Muscle of arm (tissue), 12 donors: Measurements from ENCODE around the gene PLA2G4A. TPM values are rescaled to one million over a fixed set of nuclear protein-coding genes. Genes with fewer than 3 reads are reported as not detected.

Experiments used
- DNase-seq: peaks from one replicate; pipeline ENCODE4 v3.0.0-alpha.2; 2013
- polyA plus RNA-seq, 12 donors: library from polyadenylated mRNA; unstranded; fragments of 120-200 nt; gene quantifications; one replicate each; pipeline ENCODE4 v1.2.1, GENCODE V29; 2013; ENCODE audit not compliant: insufficient read length in 12 of 12

PLA2G4A gene
- polyA plus RNA-seq, 12 donors: 2.7 to 12.3 (median 4.8) TPM; not detected in 1

GRCh38 chr1:187013582-187014200, 184.9 kb downstream of the PLA2G4A start:
- no peak for DNase-seq

- no peak for DNase-seq
These were observed 189.5 kb downstream of the PLA2G4A start for GRCh38 chr1:187018291-187018690.

GRCh38 chr1:187027253-187027652, 198.5 kb downstream of the PLA2G4A start:
- no peak for DNase-seq

GRCh38 chr1:187032316-187032981, 203.7 kb downstream of the PLA2G4A start:
- no peak for DNase-seq

- DNase-seq: no peak
These were observed 204.4 kb downstream of the PLA2G4A start for GRCh38 chr1:187032982-187033692.

GRCh38 chr1:187033693-187034390, 205.1 kb downstream of the PLA2G4A start:
- DNase-seq: no peak

- no peak for DNase-seq
These were observed 205.8 kb downstream of the PLA2G4A start for GRCh38 chr1:187034501-187034900.

- no peak for DNase-seq
These were observed 209.3 kb downstream of the PLA2G4A start for GRCh38 chr1:187037973-187038553.

Other genes with a start within 250 kb of the PLA2G4A start
- 10 to 100 TPM in 1 of 12 donors, 1 to 10 TPM in 9, under 1 TPM in 1, not detected in 1; 0.80 to 19.8 (median 3.1) TPM for gene PTGS2, start 148.5 kb upstream of the PLA2G4A start, polyA plus RNA-seq